ENCODE measurements around the gene YTHDC1.

DNA sequence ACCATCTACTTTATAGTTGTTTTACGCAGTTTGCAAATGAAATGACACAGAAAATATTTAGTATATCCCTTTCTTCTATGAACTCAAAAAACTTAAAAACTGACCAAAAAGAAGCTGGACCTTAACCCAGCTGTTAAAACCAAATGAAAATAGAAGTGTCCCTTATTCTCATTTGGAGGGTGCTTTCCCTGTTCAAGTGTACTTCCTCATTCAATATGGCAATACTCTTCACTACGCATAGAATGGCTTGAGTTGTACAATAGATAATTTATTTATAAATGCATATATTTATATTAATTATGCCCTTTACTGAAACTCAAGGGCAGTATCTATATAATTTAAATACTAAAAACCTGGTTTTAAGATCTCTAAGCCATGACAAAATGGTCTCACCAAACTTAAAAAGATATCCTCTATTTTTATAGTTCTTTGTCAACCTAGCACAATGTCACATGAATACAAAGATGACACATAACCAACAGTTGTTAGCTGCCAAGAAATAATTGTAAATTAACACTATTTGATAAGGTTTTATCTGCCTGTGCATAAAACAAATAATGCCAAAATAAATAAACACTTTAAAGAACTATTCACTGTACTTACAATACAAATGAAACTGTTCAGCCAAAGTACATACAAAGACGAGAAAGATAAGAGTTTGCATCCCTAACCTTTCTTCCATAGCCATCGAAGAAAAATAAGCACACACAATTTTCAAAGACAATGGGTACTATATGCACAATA, 25.2 kb downstream of the YTHDC1 start:
- TF ChIP-seq POLR2A (IDR thresholded peaks at IDR 0.05) = no peak
- TF ChIP-seq, protein P1, sequence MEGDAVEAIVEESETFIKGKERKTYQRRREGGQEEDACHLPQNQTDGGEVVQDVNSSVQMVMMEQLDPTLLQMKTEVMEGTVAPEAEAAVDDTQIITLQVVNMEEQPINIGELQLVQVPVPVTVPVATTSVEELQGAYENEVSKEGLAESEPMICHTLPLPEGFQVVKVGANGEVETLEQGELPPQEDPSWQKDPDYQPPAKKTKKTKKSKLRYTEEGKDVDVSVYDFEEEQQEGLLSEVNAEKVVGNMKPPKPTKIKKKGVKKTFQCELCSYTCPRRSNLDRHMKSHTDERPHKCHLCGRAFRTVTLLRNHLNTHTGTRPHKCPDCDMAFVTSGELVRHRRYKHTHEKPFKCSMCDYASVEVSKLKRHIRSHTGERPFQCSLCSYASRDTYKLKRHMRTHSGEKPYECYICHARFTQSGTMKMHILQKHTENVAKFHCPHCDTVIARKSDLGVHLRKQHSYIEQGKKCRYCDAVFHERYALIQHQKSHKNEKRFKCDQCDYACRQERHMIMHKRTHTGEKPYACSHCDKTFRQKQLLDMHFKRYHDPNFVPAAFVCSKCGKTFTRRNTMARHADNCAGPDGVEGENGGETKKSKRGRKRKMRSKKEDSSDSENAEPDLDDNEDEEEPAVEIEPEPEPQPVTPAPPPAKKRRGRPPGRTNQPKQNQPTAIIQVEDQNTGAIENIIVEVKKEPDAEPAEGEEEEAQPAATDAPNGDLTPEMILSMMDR (IDR thresholded peaks at IDR 0.05) = no peak

Data from breast epithelium (tissue), 3 donors.